Measurements from ENCODE around the gene TLR9. TPM values are rescaled to one million over a fixed set of nuclear protein-coding genes. Genes with fewer than 3 reads are reported as not detected.

Gene TLR9
- total and polyA plus RNA-seq, 2 donors (not counting 1 experiment from before 2014, with no cell fraction given) = under 0.01 TPM; not detected in 1

GRCh38 chr3:52221563-52222318 is 3.7 kb downstream of the TLR9 start:
- Histone ChIP-seq H3K9me3 (ENCODE audit: control insufficient read depth, insufficient read depth, low read depth, low read length) (no peaks in the 10 kb centered on the region), H3K4me2 (ENCODE audit: extremely low read depth, insufficient read depth, low read length) (no peak overlapping the region), H3K4me1 (ENCODE audit: control insufficient read depth, extremely low read depth, insufficient read depth, low read length) (peaks cover 5% of the 10 kb centered on the region), H3K79me2 (ENCODE audit: control insufficient read depth, insufficient read depth, low read length) (no peaks in the 10 kb centered on the region), H3K4me3 (replicated peaks in 1 of 4; ENCODE audit: control extremely low read depth in 1 of 4, insufficient read depth in 1 of 4, low read depth in 3 of 4, low read length in 4 of 4) (no peak overlapping the region), H3K27ac (ENCODE audit: insufficient read depth, low read length) (no peak overlapping the region), H3K9ac (ENCODE audit: insufficient read depth, low read length) (no peak overlapping the region), H4K20me1 (ENCODE audit: control insufficient read depth, extremely low read depth, insufficient read depth, low read length) (no peaks in the 10 kb centered on the region), H3K36me3 (ENCODE audit: control insufficient read depth, insufficient read depth, low read length) (no peaks in the 10 kb centered on the region), H3K27me3 (ENCODE audit: control insufficient read depth, insufficient read depth, low read length) (no peaks in the 10 kb centered on the region), H2AFZ (ENCODE audit: low read length) (no peak overlapping the region)
- no peak for DNase-seq (ENCODE audit: low read depth in 2 of 2)
- no peak for TF ChIP-seq CTCF (conservative IDR thresholded peaks at IDR 0.05 in 1 of 2, IDR thresholded peaks at IDR 0.05 in 1 of 2; ENCODE audit: low read depth in 1 of 2, low read length in 2 of 2)
- TF ChIP-seq EZH2 (IDR thresholded peaks at IDR 0.05; ENCODE audit: low read length, missing control alignments) = no peak

DNA sequence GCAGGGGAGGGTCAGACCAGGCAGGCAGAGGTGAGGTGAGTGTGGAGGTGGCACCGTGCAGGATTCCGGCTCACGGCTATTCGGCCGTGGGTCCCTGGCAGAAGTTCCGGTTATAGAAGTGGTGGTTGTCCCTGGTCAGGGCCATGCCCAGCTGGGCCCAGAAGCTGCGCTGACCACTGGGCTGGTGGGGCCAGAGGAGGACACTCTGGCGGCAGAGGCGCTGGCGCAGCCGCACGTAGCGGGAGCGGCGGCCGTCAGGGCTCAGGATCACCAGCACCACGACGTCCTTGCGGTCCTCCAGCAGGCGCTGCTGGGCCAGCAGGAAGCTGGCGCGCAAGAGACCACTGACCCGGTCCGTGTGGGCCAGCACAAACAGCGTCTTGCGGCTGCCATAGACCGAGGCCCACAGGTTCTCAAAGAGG is 4.3 kb downstream of the TLR9 start:
- no peak overlapping the region for H3K4me3 ChIP-seq (replicated peaks in 1 of 4; ENCODE audit: control extremely low read depth in 1 of 4, insufficient read depth in 1 of 4, low read depth in 3 of 4, low read length in 4 of 4)
- no peaks in the 10 kb centered on the region for H3K79me2 ChIP-seq (ENCODE audit: control insufficient read depth, insufficient read depth, low read length)
- H3K36me3 ChIP-seq (ENCODE audit: control insufficient read depth, insufficient read depth, low read length) = no peaks in the 10 kb centered on the region
- no peak for DNase-seq (ENCODE audit: low read depth in 2 of 2)
- H3K9me3 ChIP-seq (ENCODE audit: control insufficient read depth, insufficient read depth, low read depth, low read length) = no peaks in the 10 kb centered on the region
- H2AFZ ChIP-seq (ENCODE audit: low read length) = no peak overlapping the region
- no peak overlapping the region for H3K9ac ChIP-seq (ENCODE audit: insufficient read depth, low read length)
- no peaks in the 10 kb centered on the region for H3K27me3 ChIP-seq (ENCODE audit: control insufficient read depth, insufficient read depth, low read length)
- H3K27ac ChIP-seq (ENCODE audit: insufficient read depth, low read length) = no peak overlapping the region
- H4K20me1 ChIP-seq (ENCODE audit: control insufficient read depth, extremely low read depth, insufficient read depth, low read length) = no peaks in the 10 kb centered on the region
- H3K4me1 ChIP-seq (ENCODE audit: control insufficient read depth, extremely low read depth, insufficient read depth, low read length) = peaks cover 9% of the 10 kb centered on the region
- no peak overlapping the region for H3K4me2 ChIP-seq (ENCODE audit: extremely low read depth, insufficient read depth, low read length)
- TF ChIP-seq CTCF (conservative IDR thresholded peaks at IDR 0.05 in 1 of 2, IDR thresholded peaks at IDR 0.05 in 1 of 2; ENCODE audit: low read depth in 1 of 2, low read length in 2 of 2) (no peak), EZH2 (IDR thresholded peaks at IDR 0.05; ENCODE audit: low read length, missing control alignments) (no peak)

DNA sequence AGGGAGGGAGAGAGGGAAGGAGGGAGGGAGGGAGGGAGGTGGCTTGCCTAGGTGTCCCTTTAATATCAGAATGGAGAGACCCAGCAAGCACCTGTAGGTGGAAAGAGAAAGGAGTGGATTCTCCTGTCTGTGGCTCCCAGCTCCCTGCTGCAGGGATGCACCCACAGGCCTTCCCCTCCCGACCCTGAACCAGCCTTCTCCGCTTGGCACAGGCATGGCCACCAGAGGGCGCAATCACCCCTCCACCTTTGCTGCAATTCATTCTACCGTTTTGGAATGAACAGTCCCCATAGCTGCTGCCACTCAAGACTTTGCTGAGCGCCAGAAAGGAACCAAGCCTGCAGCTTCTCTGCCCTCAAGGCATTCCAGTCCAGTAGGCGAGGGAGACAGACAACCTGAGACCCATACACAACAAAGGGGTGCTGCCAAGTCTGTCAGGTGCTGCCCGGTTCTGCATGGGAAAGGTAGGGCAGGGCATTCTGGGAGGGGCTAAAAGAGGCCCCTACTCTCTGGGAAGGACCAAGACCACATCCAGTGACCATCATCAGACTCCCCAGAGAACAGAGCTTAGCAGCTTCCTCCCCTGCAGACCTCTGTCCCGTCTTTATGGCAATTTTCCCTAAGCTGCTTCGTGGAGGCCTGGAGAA is 4.9 kb downstream of the TLR9 start:
- no peaks in the 10 kb centered on the region for H3K9me3 ChIP-seq (ENCODE audit: control insufficient read depth, insufficient read depth, low read depth, low read length)
- no peaks in the 10 kb centered on the region for H4K20me1 ChIP-seq (ENCODE audit: control insufficient read depth, extremely low read depth, insufficient read depth, low read length)
- no peak overlapping the region for H3K27ac ChIP-seq (ENCODE audit: insufficient read depth, low read length)
- no peak overlapping the region for H3K4me2 ChIP-seq (ENCODE audit: extremely low read depth, insufficient read depth, low read length)
- H3K9ac ChIP-seq (ENCODE audit: insufficient read depth, low read length) = no peak overlapping the region
- DNase-seq (ENCODE audit: low read depth in 2 of 2) = peak; percentile 37 to 72
- H3K27me3 ChIP-seq (ENCODE audit: control insufficient read depth, insufficient read depth, low read length) = no peaks in the 10 kb centered on the region
- H3K79me2 ChIP-seq (ENCODE audit: control insufficient read depth, insufficient read depth, low read length) = no peaks in the 10 kb centered on the region
- H3K4me3 ChIP-seq (replicated peaks in 1 of 4; ENCODE audit: control extremely low read depth in 1 of 4, insufficient read depth in 1 of 4, low read depth in 3 of 4, low read length in 4 of 4) = no peak overlapping the region
- H3K36me3 ChIP-seq (ENCODE audit: control insufficient read depth, insufficient read depth, low read length) = no peaks in the 10 kb centered on the region
- no peak overlapping the region for H2AFZ ChIP-seq (ENCODE audit: low read length)
- H3K4me1 ChIP-seq (ENCODE audit: control insufficient read depth, extremely low read depth, insufficient read depth, low read length) = peaks cover 9% of the 10 kb centered on the region
- TF ChIP-seq CTCF (conservative IDR thresholded peaks at IDR 0.05 in 1 of 2, IDR thresholded peaks at IDR 0.05 in 1 of 2; ENCODE audit: low read depth in 1 of 2, low read length in 2 of 2) (peak; percentile 90 to 95), EZH2 (IDR thresholded peaks at IDR 0.05; ENCODE audit: low read length, missing control alignments) (no peak)

All from fibroblast of lung (primary cell).